Fibroblast of the aortic adventitia (primary cell): ENCODE measurements around the gene IL3. TPM values are rescaled to one million over a fixed set of nuclear protein-coding genes. Genes with fewer than 3 reads are reported as not detected.
A peak's percentile ranks its signal among the peaks of the same experiment; 100 is the strongest.

Source experiments
- DNase-seq: peaks from one replicate; pipeline ENCODE4 v3.0.0-alpha.2; 2010; ENCODE audit warnings: low read depth
- H3K4me3 ChIP-seq: 2 replicates; pipeline ENCODE4 v1.5.1; 2011; ENCODE audit warnings: low read depth, mild to moderate bottlenecking, control low read depth, low read length, moderate library complexity
- total RNA-seq: library from RNA; depleted of rRNA; stranded (reverse); fragments of >200 nt; gene quantifications from 2 replicates; pipeline ENCODE4 v1.2.3, GENCODE V29; 2012; ENCODE audit warnings: low replicate concordance
- TF ChIP-seq, protein P1 (sequence below): IDR thresholded peaks from 2 replicates; pipeline ENCODE4 v1.5.1; 2011; ENCODE audit warnings: mild to moderate bottlenecking, low read length, control low read depth, inconsistent platforms; ENCODE audit not compliant: insufficient read depth

IL3 gene
- total RNA-seq, 1 donor = not detected

DNA sequence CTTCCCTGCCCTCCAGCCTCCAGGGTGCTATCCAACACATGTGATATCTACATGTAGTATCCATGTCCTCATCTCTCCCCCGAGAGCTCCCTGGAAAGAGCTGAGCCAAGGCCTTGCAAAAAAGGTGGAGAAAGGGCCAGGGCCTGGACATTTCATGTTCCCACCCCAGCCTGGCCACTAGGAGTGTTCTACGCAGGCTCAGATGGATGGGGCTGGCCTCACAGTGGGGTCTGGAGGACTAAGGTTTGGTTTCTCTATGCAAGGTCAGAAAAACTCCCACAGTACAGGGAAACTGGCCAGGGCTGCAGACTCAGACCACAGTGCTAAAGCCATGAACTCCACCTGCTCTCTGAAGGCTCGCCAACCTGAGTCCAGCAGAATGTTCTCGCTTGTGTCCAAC, 11.6 kb downstream of the IL3 start:
- TF ChIP-seq, protein P1, sequence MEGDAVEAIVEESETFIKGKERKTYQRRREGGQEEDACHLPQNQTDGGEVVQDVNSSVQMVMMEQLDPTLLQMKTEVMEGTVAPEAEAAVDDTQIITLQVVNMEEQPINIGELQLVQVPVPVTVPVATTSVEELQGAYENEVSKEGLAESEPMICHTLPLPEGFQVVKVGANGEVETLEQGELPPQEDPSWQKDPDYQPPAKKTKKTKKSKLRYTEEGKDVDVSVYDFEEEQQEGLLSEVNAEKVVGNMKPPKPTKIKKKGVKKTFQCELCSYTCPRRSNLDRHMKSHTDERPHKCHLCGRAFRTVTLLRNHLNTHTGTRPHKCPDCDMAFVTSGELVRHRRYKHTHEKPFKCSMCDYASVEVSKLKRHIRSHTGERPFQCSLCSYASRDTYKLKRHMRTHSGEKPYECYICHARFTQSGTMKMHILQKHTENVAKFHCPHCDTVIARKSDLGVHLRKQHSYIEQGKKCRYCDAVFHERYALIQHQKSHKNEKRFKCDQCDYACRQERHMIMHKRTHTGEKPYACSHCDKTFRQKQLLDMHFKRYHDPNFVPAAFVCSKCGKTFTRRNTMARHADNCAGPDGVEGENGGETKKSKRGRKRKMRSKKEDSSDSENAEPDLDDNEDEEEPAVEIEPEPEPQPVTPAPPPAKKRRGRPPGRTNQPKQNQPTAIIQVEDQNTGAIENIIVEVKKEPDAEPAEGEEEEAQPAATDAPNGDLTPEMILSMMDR = no peak
- DNase-seq = no peak
- no peak overlapping the region for H3K4me3 ChIP-seq

DNA sequence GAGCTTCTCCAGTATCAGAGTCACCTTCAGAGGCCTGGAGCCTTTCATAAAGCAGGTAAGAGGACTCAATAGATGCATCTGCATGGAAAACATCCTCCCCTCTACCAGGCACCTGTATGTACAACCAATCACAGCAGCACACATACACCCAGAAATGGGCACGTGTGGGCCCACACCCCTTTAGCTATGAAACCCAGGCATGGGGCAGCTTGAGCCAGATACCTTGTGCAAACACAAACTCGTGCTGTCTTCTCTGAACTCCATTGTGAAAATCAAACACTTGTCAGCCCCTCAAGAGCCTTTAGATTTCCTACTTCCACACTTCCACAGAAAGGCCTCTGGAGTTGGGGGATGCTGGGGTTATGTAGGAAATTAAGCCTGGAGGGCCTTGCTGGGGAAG, 12.1 kb downstream of the IL3 start:
- TF ChIP-seq, protein P1 = no peak
- DNase-seq = no peak
- no peak overlapping the region for H3K4me3 ChIP-seq

DNA sequence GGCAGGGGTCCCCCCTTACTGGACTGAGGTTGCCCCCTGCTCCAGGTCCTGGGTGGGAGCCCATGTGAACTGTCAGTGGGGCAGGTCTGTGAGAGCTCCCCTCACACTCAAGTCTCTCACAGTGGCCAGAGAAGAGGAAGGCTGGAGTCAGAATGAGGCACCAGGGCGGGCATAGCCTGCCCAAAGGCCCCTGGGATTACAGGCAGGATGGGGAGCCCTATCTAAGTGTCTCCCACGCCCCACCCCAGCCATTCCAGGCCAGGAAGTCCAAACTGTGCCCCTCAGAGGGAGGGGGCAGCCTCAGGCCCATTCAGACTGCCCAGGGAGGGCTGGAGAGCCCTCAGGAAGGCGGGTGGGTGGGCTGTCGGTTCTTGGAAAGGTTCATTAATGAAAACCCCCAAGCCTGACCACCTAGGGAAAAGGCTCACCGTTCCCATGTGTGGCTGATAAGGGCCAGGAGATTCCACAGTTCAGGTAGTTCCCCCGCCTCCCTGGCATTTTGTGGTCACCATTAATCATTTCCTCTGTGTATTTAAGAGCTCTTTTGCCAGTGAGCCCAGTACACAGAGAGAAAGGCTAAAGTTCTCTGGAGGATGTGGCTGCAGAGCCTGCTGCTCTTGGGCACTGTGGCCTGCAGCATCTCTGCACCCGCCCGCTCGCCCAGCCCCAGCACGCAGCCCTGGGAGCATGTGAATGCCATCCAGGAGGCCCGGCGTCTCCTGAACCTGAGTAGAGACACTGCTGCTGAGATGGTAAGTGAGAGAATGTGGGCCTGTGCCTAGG, 13.0 kb downstream of the IL3 start, which contains the start of gene CSF2:
Gene CSF2 (plus strand): TSS at position 559 of the 783 bp plus-strand sequence. CDS start 35 bp downstream, at position 594.
- no peak within 1 kb of the TSS for H3K4me3 ChIP-seq
- DNase-seq = peak; percentile 16
- TF ChIP-seq, protein P1 = no peak

- TF ChIP-seq, protein P1 = no peak
- no peak overlapping the region for H3K4me3 ChIP-seq
- no peak for DNase-seq
Observed at GRCh38 chr5:132074091-132074771, 13.8 kb downstream of the IL3 start.

GRCh38 chr5:132074772-132075718, 14.6 kb downstream of the IL3 start:
- TF ChIP-seq, protein P1 = no peak
- DNase-seq = no peak
- no peak overlapping the region for H3K4me3 ChIP-seq

- TF ChIP-seq, protein P1 = no peak
- no peak for DNase-seq
- no peak overlapping the region for H3K4me3 ChIP-seq
Observed at GRCh38 chr5:132075719-132076077, 15.2 kb downstream of the IL3 start.
